B cell (primary cell): Measurements from ENCODE around the gene AFF3. TPM values are rescaled to one million over a fixed set of nuclear protein-coding genes. Genes with fewer than 3 reads are reported as not detected.

Experiments used
- ATAC-seq: fragments of 200-7000 bp; cut with Tn5 transposase; one replicate; pipeline ENCODE4 v1.10.0; 2021; ENCODE audit warnings: low read depth, mild to moderate bottlenecking, moderate number of reproducible peaks, moderate library complexity
- CTCF ChIA-PET: fragments of 350-600 bp; sonication (Branson Sonifier 250); formaldehyde crosslinking; loops from one replicate; lab custom pipeline; 2021; ENCODE audit warnings: antibody characterized with exemption, inconsistent platforms; lab: Charles Lee
- POLR2A ChIA-PET: fragments of 350-600 bp; sonication (Branson Sonifier 250); formaldehyde crosslinking; loops from one replicate; lab custom pipeline; 2021; ENCODE audit warnings: antibody characterized with exemption; lab: Charles Lee
- DNase-seq: peaks from one replicate; pipeline ENCODE4 v3.0.0; 2013
- H2AFZ ChIP-seq: 2 replicates; pipeline ENCODE4 v1.6.1; 2012; ENCODE audit warnings: mild to moderate bottlenecking, low read depth, low read length; ENCODE audit not compliant: insufficient read depth, poor library complexity, severe bottlenecking
- H3K27ac ChIP-seq, 2 donors: 1 replicate in 1 of 2; 2 replicates in 1 of 2; pipeline ENCODE4 v1.5.1; 2012 to 2013; ENCODE audit warnings: low read length in 2 of 2, mild to moderate bottlenecking in 2 of 2, moderate library complexity in 1 of 2
- H3K27me3 ChIP-seq, 4 experiments: fragments of 200-600 bp in 1 of 4; sonication (generic) in 1 of 4; replicated peaks in 1 of 4; 1 replicate in 2 of 4; 2 replicates in 2 of 4; pipeline versions ENCODE4 v1.6.1 to v1.7.0; 2013 to 2016; ENCODE audit warnings: low read length in 3 of 4, mild to moderate bottlenecking in 2 of 4, mixed read lengths in 1 of 4, moderate library complexity in 1 of 4; ENCODE audit not compliant: insufficient read depth in 4 of 4, control insufficient read depth in 3 of 4; ENCODE audit errors: control extremely low read depth in 1 of 4
- H3K36me3 ChIP-seq, 2 experiments: replicated peaks in 1 of 2; 1 replicate in 1 of 2; 2 replicates in 1 of 2; pipeline versions ENCODE4 v1.6.1 to v1.7.1; 2013; ENCODE audit warnings: low read length in 1 of 2; ENCODE audit not compliant: insufficient read depth in 2 of 2, control insufficient read depth in 1 of 2; ENCODE audit errors: control extremely low read depth in 1 of 2, extremely low read depth in 1 of 2
- H3K4me1 ChIP-seq, 2 donors: fragments of 200-600 bp in 1 of 2; sonication (generic) in 1 of 2; 1 replicate in 1 of 2; 2 replicates in 1 of 2; pipeline versions ENCODE4 v1.5.1 to v1.6.1; 2013 to 2017; ENCODE audit warnings: low read length in 2 of 2; ENCODE audit not compliant: control insufficient read depth in 2 of 2, insufficient read depth in 2 of 2
- H3K4me2 ChIP-seq: replicated peaks from 2 replicates; pipeline ENCODE3; 2012; ENCODE audit warnings: mild to moderate bottlenecking, low read depth, low read length; ENCODE audit not compliant: poor library complexity, severe bottlenecking
- H3K4me3 ChIP-seq, 5 experiments: fragments of 200-600 bp in 1 of 5; sonication (generic) in 1 of 5; 1 replicate in 3 of 5; 2 replicates in 2 of 5; pipeline versions ENCODE4 v1.5.1 to v1.7.0; 2011 to 2016; ENCODE audit warnings: low read length in 4 of 5, mild to moderate bottlenecking in 4 of 5, low read depth in 2 of 5, control low read depth in 1 of 5, moderate library complexity in 1 of 5; ENCODE audit not compliant: insufficient read depth in 1 of 5; ENCODE audit errors: control extremely low read depth in 1 of 5, extremely low read depth in 1 of 5
- H3K79me2 ChIP-seq: fragments of 200-600 bp; sonication (generic); one replicate; pipeline ENCODE4 v1.6.0; 2016; ENCODE audit warnings: low read length; ENCODE audit not compliant: control insufficient read depth, insufficient read depth
- H3K9ac ChIP-seq: fragments of 200-600 bp; sonication (generic); 2 replicates; pipeline ENCODE4 v1.6.1; 2017; ENCODE audit warnings: mild to moderate bottlenecking, low read length, moderate library complexity
- H3K9me3 ChIP-seq, 3 donors: one replicate each; pipeline versions ENCODE4 v1.6.1 to v1.7.1; 2013; ENCODE audit warnings: low read length in 2 of 3; ENCODE audit not compliant: control insufficient read depth in 2 of 3, insufficient read depth in 1 of 3; ENCODE audit errors: control extremely low read depth in 1 of 3
- H4K20me1 ChIP-seq: 2 replicates; pipeline ENCODE4 v1.6.0; 2012; ENCODE audit warnings: mild to moderate bottlenecking, low read length; ENCODE audit not compliant: insufficient read depth, control insufficient read depth, poor library complexity, severe bottlenecking
- H3K27ac Mint-ChIP-seq: one replicate; pipeline ENCODE4 v1.8.0; 2021; ENCODE audit warnings: mixed read lengths
- H3K27me3 Mint-ChIP-seq: one replicate; pipeline ENCODE4 v1.8.0; 2021; ENCODE audit warnings: mixed read lengths
- H3K4me1 Mint-ChIP-seq: one replicate; pipeline ENCODE4 v1.8.0; 2021; ENCODE audit warnings: mixed read lengths
- H3K4me3 Mint-ChIP-seq: one replicate; pipeline ENCODE4 v1.8.0; 2021; ENCODE audit warnings: mixed read lengths
- H3K9me3 Mint-ChIP-seq: one replicate; pipeline ENCODE4 v1.8.0; 2022; ENCODE audit warnings: mixed read lengths; ENCODE audit not compliant: insufficient read depth
- EZH2 ChIP-seq: IDR thresholded peaks from 2 replicates; pipeline ENCODE4 v1.6.1; 2012; ENCODE audit warnings: borderline replicate concordance, low read depth, mild to moderate bottlenecking, moderate library complexity, low read length; ENCODE audit not compliant: insufficient read depth, poor library complexity, severe bottlenecking
- WGBS: methylation state at CpG from one replicate; pipeline ENCODE4 v1.1.5; 2013; ENCODE audit warnings: missing lambda C conversion rate; ENCODE audit not compliant: insufficient coverage; 5-methylcytosine and 5-hydroxymethylcytosine counted together
- intact Hi-C: fragments of 100-400 bp; cut with micrococcal nuclease; formaldehyde crosslinking; loops from one replicate; pipeline ENCODE4 v1.10.0; 2022
- polyA plus RNA-seq: library from polyadenylated mRNA; depleted of rRNA; stranded (reverse); fragments of >200 nt; gene quantifications from 2 replicates; pipeline ENCODE4 v1.2.3, GENCODE V29; 2012
- total RNA-seq, 2 donors: library from RNA; stranded (reverse); fragments of 120-200 nt in 1 of 2; gene quantifications; 1 replicate in 1 of 2; 2 replicates in 1 of 2; pipeline versions ENCODE4 v1.2.3 to v1.2.4, GENCODE V29; 2013 to 2022
- TF ChIP-seq, protein P1 (sequence below): fragments of 200-600 bp; IDR thresholded peaks from one replicate; pipeline ENCODE4 v1.8.0; 2022; ENCODE audit warnings: antibody characterized with exemption, mild to moderate bottlenecking

Gene AFF3
- total and polyA plus RNA-seq, 2 donors (not counting 1 experiment from before 2014, with no cell fraction given): 117 to 830 TPM

DNA sequence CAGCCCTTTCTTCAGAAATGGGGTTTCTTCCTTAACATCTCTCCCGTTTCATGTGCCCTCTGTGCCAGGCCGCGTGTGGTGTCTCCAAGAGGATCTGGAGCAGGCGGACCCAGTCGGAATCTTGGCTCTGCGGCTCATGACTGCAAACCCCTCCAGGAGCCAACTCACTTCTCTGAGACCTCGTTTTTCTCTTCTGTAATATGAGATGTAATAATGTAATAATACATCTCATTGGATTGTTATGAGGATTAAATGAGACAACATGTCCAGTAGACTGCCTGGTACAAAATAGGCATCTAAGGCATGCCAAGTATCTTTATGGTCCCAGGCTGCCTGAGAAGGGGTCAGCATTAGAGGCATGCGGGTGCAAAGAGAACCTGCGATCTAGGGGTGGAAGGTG lies 431.2 kb downstream of the AFF3 start:
- Histone ChIP-seq H2AFZ (no peak overlapping the region), H3K9ac (no peak overlapping the region), H3K27me3 (no peaks in the 10 kb centered on the region), H3K4me3 (no peak overlapping the region), H3K36me3 (peaks cover 9 to 47% of the 10 kb centered on the region in 2 experiments), H4K20me1 (peaks cover 26% of the 10 kb centered on the region), H3K9me3 (no peaks in the 10 kb centered on the region), H3K4me2 (no peak overlapping the region), H3K79me2 (peaks cover 6% of the 10 kb centered on the region), H3K4me1 (peaks cover 0 to 3% of the 10 kb centered on the region in 2 donors), H3K27ac (no peak overlapping the region)
- no peak for TF ChIP-seq EZH2
- TF ChIP-seq, protein P1, sequence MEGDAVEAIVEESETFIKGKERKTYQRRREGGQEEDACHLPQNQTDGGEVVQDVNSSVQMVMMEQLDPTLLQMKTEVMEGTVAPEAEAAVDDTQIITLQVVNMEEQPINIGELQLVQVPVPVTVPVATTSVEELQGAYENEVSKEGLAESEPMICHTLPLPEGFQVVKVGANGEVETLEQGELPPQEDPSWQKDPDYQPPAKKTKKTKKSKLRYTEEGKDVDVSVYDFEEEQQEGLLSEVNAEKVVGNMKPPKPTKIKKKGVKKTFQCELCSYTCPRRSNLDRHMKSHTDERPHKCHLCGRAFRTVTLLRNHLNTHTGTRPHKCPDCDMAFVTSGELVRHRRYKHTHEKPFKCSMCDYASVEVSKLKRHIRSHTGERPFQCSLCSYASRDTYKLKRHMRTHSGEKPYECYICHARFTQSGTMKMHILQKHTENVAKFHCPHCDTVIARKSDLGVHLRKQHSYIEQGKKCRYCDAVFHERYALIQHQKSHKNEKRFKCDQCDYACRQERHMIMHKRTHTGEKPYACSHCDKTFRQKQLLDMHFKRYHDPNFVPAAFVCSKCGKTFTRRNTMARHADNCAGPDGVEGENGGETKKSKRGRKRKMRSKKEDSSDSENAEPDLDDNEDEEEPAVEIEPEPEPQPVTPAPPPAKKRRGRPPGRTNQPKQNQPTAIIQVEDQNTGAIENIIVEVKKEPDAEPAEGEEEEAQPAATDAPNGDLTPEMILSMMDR: no peak
- Mint-ChIP-seq H3K4me1 (peaks cover 41% of the 10 kb centered on the region), H3K27me3 (no peaks in the 10 kb centered on the region), H3K27ac (no peak overlapping the region), H3K4me3 (no peak overlapping the region), H3K9me3 (no peaks in the 10 kb centered on the region)
- intact Hi-C loops: no loop called here
- ChIA-PET POLR2A (no interaction called here), CTCF (no interaction called here)
- DNase-seq (no peak), ATAC-seq (no peak)
- 100% methylated on average over 5 of the region's 9 CpGs for WGBS

DNA sequence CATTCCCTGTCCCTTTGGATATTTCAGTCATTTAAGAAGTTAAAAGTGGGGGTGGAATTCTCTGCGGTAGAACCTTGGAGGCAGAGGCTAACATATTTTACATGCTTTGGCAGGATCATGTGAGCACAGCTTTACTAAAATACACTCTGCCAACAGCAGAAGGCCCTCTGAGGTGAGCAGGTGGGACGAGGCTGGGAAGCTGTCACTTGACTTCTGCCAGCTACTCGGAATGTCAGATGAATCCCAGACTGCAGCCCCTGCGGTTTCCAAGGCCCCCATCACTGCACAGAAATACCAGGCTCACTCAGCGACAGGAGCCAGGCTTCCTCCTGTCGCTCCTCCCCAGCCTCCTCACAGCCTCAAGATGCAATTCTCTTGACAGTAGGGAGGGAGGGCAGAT lies 431.7 kb downstream of the AFF3 start:
- Histone ChIP-seq H3K4me1 (peaks cover 0 to 3% of the 10 kb centered on the region in 2 donors), H3K36me3 (peaks cover 9 to 47% of the 10 kb centered on the region in 2 experiments), H3K27me3 (no peaks in the 10 kb centered on the region), H3K79me2 (peaks cover 6% of the 10 kb centered on the region), H2AFZ (no peak overlapping the region), H4K20me1 (peaks cover 26% of the 10 kb centered on the region), H3K4me2 (no peak overlapping the region), H3K9ac (no peak overlapping the region), H3K9me3 (no peaks in the 10 kb centered on the region), H3K4me3 (no peak overlapping the region), H3K27ac (no peak overlapping the region)
- Mint-ChIP-seq H3K27ac (no peak overlapping the region), H3K9me3 (no peaks in the 10 kb centered on the region), H3K4me3 (no peak overlapping the region), H3K4me1 (peaks cover 41% of the 10 kb centered on the region), H3K27me3 (no peaks in the 10 kb centered on the region)
- ChIA-PET POLR2A (no interaction called here), CTCF (no interaction called here)
- WGBS: 97% methylated on average over 3 of the region's 6 CpGs
- intact Hi-C loops: no loop called here
- DNase-seq (no peak), ATAC-seq (no peak)
- TF ChIP-seq EZH2: no peak
- TF ChIP-seq, protein P1: no peak
